ENCODE measurements around the gene RPL18A.

RPL18A gene

GRCh38 chr19:17834350-17835181 lies 25.1 kb upstream of the RPL18A start (continued):
- no peak for TF ChIP-seq ZNF704 (tag by site-specific recombination; IDR thresholded peaks at IDR 0.05)
- TF ChIP-seq IKZF3 (tag by site-specific recombination; IDR thresholded peaks at IDR 0.05): no peak
- TF ChIP-seq ZNF48 (tag by site-specific recombination; IDR thresholded peaks at IDR 0.05): no peak
- TF ChIP-seq ZNF777 (tag by site-specific recombination; IDR thresholded peaks at IDR 0.05; ENCODE audit: borderline replicate concordance): no peak
- TF ChIP-seq BCL11B (tag by site-specific recombination; IDR thresholded peaks at IDR 0.05; ENCODE audit: low read depth): no peak
- no peak for TF ChIP-seq ZNF223 (tag by site-specific recombination; IDR thresholded peaks at IDR 0.05)

DNA sequence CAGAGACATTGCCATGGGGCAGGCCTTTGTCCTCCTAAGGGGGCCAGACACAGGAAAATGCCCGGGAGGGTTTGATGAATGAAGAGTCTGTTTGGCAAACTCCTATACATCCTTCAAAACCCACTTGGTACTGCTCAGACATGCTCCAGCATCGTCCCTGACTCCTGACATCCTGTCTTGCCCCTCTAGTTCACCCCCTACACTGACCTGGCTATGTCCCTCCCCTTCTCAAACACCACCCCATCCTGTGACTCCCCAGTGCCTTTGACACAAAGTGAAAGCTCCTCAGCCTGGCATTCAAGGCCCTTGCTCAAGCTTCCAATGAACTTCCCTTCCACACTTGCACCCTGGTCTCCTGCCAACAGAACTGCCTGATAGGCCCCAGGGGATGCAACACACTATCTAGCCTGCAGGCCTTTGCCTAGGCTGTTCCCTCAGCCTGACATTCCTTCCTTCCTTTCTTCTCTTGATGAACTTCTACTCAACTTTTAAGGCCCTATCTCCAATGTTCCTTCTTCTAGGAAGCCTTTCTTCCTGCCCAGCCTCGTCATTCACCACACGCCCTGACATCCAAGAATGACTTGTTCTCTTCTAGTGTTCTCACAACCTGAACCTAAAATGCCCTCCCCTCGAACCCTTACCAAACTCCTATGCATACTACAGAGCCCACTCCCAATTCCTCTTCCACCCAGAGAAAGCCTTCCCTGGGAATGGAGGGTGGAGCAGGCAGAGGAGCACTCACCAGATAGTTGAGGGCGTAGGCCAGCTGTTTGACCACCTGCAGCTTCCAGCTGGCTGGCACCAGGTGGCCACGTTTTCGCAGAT lies 24.3 kb upstream of the RPL18A start:
- peak; percentile 97 for TF ChIP-seq ZFP3 (tag by site-specific recombination; IDR thresholded peaks at IDR 0.05; ENCODE audit: low read depth)
- no peak for TF ChIP-seq ZBTB6 (tag by site-specific recombination; IDR thresholded peaks at IDR 0.05)
- no peak for TF ChIP-seq ZNF239 (tag by site-specific recombination; IDR thresholded peaks at IDR 0.05)
- TF ChIP-seq ZNF112 (tag by site-specific recombination; IDR thresholded peaks at IDR 0.05): no peak
- no peak for TF ChIP-seq ZNF701 (tag by site-specific recombination; IDR thresholded peaks at IDR 0.05)
- no peak for TF ChIP-seq ZNF266 (tag by site-specific recombination; IDR thresholded peaks at IDR 0.05; ENCODE audit: low read depth)
- TF ChIP-seq PATZ1 (tag by site-specific recombination; IDR thresholded peaks at IDR 0.05): 0 out of 2 replicates have a peak, but pooled peaks have one; percentile 30
- peak; percentile 18; the same call in 1 of the 2 replicates for TF ChIP-seq ZNF623 (tag by site-specific recombination; IDR thresholded peaks at IDR 0.05)
- no peak for TF ChIP-seq ZNF10 (tag by site-specific recombination; IDR thresholded peaks at IDR 0.05)
- TF ChIP-seq ZNF394 (tag by site-specific recombination; IDR thresholded peaks at IDR 0.05; ENCODE audit: borderline replicate concordance): no peak
- peak; percentile 87 for TF ChIP-seq ZNF341 (tag by site-specific recombination; IDR thresholded peaks at IDR 0.05; ENCODE audit: low read depth)
- no peak for TF ChIP-seq ZNF529 (tag by site-specific recombination; IDR thresholded peaks at IDR 0.05; ENCODE audit: insufficient replicate concordance)
- TF ChIP-seq, protein P1, sequence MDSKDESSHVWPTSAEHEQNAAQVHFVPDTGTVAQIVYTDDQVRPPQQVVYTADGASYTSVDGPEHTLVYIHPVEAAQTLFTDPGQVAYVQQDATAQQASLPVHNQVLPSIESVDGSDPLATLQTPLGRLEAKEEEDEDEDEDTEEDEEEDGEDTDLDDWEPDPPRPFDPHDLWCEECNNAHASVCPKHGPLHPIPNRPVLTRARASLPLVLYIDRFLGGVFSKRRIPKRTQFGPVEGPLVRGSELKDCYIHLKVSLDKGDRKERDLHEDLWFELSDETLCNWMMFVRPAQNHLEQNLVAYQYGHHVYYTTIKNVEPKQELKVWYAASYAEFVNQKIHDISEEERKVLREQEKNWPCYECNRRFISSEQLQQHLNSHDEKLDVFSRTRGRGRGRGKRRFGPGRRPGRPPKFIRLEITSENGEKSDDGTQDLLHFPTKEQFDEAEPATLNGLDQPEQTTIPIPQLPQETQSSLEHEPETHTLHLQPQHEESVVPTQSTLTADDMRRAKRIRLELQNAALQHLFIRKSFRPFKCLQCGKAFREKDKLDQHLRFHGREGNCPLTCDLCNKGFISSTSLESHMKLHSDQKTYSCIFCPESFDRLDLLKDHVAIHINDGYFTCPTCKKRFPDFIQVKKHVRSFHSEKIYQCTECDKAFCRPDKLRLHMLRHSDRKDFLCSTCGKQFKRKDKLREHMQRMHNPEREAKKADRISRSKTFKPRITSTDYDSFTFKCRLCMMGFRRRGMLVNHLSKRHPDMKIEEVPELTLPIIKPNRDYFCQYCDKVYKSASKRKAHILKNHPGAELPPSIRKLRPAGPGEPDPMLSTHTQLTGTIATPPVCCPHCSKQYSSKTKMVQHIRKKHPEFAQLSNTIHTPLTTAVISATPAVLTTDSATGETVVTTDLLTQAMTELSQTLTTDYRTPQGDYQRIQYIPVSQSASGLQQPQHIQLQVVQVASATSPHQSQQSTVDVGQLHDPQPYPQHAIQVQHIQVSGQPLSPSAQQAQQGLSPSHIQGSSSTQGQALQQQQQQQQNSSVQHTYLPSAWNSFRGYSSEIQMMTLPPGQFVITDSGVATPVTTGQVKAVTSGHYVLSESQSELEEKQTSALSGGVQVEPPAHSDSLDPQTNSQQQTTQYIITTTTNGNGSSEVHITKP (tag by site-specific recombination; IDR thresholded peaks at IDR 0.05): 0 out of 2 replicates have a peak, but pooled peaks have one; percentile 13
- TF ChIP-seq ZIC2 (tag by site-specific recombination; IDR thresholded peaks at IDR 0.05): 0 out of 2 replicates have a peak, but pooled peaks have one; percentile 3
- no peak for TF ChIP-seq TRIM28 (IDR thresholded peaks at IDR 0.05; ENCODE audit: borderline replicate concordance, low read length)
- TF ChIP-seq GLI4 (tag by site-specific recombination; IDR thresholded peaks at IDR 0.05): peak; percentile 93
- peak; percentile 45; the same call in 1 of the 2 replicates for TF ChIP-seq PRDM1 (tag by site-specific recombination; IDR thresholded peaks at IDR 0.05)
- no peak overlapping the region for H3K4me3 ChIP-seq (ENCODE audit: low read depth, low read length)
- POLR2A ChIA-PET: no interaction called here
- no peaks in the 10 kb centered on the region for H3K9me3 ChIP-seq (ENCODE audit: control insufficient read depth, insufficient read depth, low read depth, low read length)
- CTCF ChIA-PET: interaction anchor here (1.0 to 1.1 kb wide), 2 partner anchors 21 to 24 kb away, joined by 4 to 6 read pairs; partner anchors contain the start of gene RPL18A
- H3K36me3 ChIP-seq (ENCODE audit: control insufficient read depth in 2 of 2, insufficient read depth in 1 of 2, low read length in 2 of 2): no peaks in the 10 kb centered on the region
- H3K27ac ChIP-seq (ENCODE audit: extremely low read depth, low read depth, low read length): no peak overlapping the region
- no peaks in the 10 kb centered on the region for H3K4me1 ChIP-seq (ENCODE audit: control insufficient read depth, insufficient read depth, low read length)

Data from HEK293 (cell line).